Upper lobe of left lung (tissue), 6 donors: Measurements from ENCODE around the gene RAB44. TPM values are rescaled to one million over a fixed set of nuclear protein-coding genes. Genes with fewer than 3 reads are reported as not detected.

Source experiments
- ATAC-seq, 2 donors: fragments of 200-7000 bp; cut with Tn5 transposase; one replicate each; pipeline ENCODE4 v1.9.1; 2022; ENCODE audit warnings: mild to moderate bottlenecking in 2 of 2, moderate library complexity in 2 of 2; ENCODE audit not compliant: low FRiP score in 2 of 2
- DNase-seq, 2 donors: peaks; one replicate each; pipeline ENCODE4 v3.0.0-alpha.2; 2019 to 2020
- H3K27ac ChIP-seq, 4 donors: fragments of 200-600 bp; sonication (generic); one replicate each; pipeline ENCODE4 v1.5.1; 2016 to 2019
- H3K27me3 ChIP-seq, 4 donors: fragments of 200-600 bp; sonication (generic); one replicate each; pipeline ENCODE4 v1.5.1; 2017 to 2019
- H3K36me3 ChIP-seq, 4 donors: fragments of 200-600 bp; sonication (generic); one replicate each; pipeline ENCODE4 v1.5.1; 2016 to 2019
- H3K4me1 ChIP-seq, 4 donors: fragments of 200-600 bp; sonication (generic); one replicate each; pipeline ENCODE4 v1.5.1; 2018 to 2019
- H3K4me3 ChIP-seq, 4 donors: fragments of 200-600 bp; sonication (generic); one replicate each; pipeline ENCODE4 v1.5.1; 2017 to 2019; ENCODE audit warnings: mild to moderate bottlenecking in 2 of 4, moderate library complexity in 1 of 4
- H3K9me3 ChIP-seq, 4 donors: fragments of 200-600 bp; sonication (generic); one replicate each; pipeline ENCODE4 v1.5.1; 2018 to 2019
- EP300 ChIP-seq, 4 donors: sonication (generic); formaldehyde crosslinking; IDR thresholded peaks; one replicate each; pipeline ENCODE4 v1.5.1; 2017; ENCODE audit warnings: antibody characterized with exemption in 4 of 4, control low read depth in 2 of 4
- POLR2A ChIP-seq, 4 donors: fragments of 450-650 bp; IDR thresholded peaks; one replicate each; pipeline ENCODE4 v1.5.1; 2016 to 2017; ENCODE audit warnings: antibody characterized with exemption in 4 of 4, mild to moderate bottlenecking in 2 of 4
- POLR2AphosphoS5 ChIP-seq, 2 donors: sonication (generic); formaldehyde crosslinking; IDR thresholded peaks; one replicate each; pipeline ENCODE4 v1.5.1; 2017; ENCODE audit warnings: antibody characterized with exemption in 2 of 2
- WGBS, 2 donors: methylation state at CpG; one replicate each; pipeline ENCODE4 v1.1.5; 2017 to 2018; 5-methylcytosine and 5-hydroxymethylcytosine counted together
- total RNA-seq, 6 donors: library from RNA; depleted of rRNA in 4 of 6; stranded (reverse); fragments of >200 nt in 4 of 6; gene quantifications; one replicate each; pipeline versions ENCODE4 v1.1.0 to v1.2.1, GENCODE V29; 2016 to 2021
- TF ChIP-seq, protein P1 (sequence below), 6 experiments: fragments of 450-650 bp in 4 of 6; fragments of 200-600 bp in 2 of 6; sonication (generic) in 2 of 6; IDR thresholded peaks; one replicate each; pipeline ENCODE4 v1.5.1; 2016 to 2019; ENCODE audit warnings: antibody characterized with exemption in 6 of 6
- donor health status: DM: no; HTN: no; CAD: no; lungs with moderate emphysema.
- donor health status: DM: no; HTN: yes; CAD: no; lungs with severe emphysema.

The RAB44 gene
- total RNA-seq, 6 donors from 2014 or later = 0.20 to 3.1 (median 1.2) TPM

GRCh38 chr6:36755435-36756348, 58.1 kb downstream of the RAB44 start:
- peak in 1 of 2 donors; percentile 38 for ATAC-seq
- 45 to 54% methylated on average over 15 to 18 of the region's 19 CpGs for WGBS, 2 donors
- peak overlapping the region in 2 of 4 donors; percentile 23 to 48 for H3K27ac ChIP-seq
- TF ChIP-seq POLR2AphosphoS5 (IDR thresholded peaks at IDR 0.05) (peak; percentile 29 to 62), POLR2A (IDR thresholded peaks at IDR 0.05) (no peak), EP300 (IDR thresholded peaks at IDR 0.05) (no peak)
- TF ChIP-seq, protein P1, sequence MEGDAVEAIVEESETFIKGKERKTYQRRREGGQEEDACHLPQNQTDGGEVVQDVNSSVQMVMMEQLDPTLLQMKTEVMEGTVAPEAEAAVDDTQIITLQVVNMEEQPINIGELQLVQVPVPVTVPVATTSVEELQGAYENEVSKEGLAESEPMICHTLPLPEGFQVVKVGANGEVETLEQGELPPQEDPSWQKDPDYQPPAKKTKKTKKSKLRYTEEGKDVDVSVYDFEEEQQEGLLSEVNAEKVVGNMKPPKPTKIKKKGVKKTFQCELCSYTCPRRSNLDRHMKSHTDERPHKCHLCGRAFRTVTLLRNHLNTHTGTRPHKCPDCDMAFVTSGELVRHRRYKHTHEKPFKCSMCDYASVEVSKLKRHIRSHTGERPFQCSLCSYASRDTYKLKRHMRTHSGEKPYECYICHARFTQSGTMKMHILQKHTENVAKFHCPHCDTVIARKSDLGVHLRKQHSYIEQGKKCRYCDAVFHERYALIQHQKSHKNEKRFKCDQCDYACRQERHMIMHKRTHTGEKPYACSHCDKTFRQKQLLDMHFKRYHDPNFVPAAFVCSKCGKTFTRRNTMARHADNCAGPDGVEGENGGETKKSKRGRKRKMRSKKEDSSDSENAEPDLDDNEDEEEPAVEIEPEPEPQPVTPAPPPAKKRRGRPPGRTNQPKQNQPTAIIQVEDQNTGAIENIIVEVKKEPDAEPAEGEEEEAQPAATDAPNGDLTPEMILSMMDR (IDR thresholded peaks at IDR 0.05) = no peak
- peak in 1 of 2 donors; percentile 34 for DNase-seq
- no peaks in the 10 kb centered on the region for H3K36me3 ChIP-seq
- H3K4me3 ChIP-seq = no peak overlapping the region
- H3K4me1 ChIP-seq = peaks cover 18 to 32% (median 26%) of the 10 kb centered on the region in 4 donors
- H3K9me3 ChIP-seq = no peaks in the 10 kb centered on the region
- no peaks in the 10 kb centered on the region for H3K27me3 ChIP-seq

GRCh38 chr6:36756786-36757185, 59.2 kb downstream of the RAB44 start:
- H3K27ac ChIP-seq = no peak overlapping the region
- DNase-seq = no peak
- H3K36me3 ChIP-seq = no peaks in the 10 kb centered on the region
- H3K9me3 ChIP-seq = no peaks in the 10 kb centered on the region
- H3K4me3 ChIP-seq = peak overlapping the region in 1 of 4 donors; percentile 10
- H3K4me1 ChIP-seq = peaks cover 18 to 32% (median 26%) of the 10 kb centered on the region in 4 donors
- WGBS, 2 donors = 78 to 84% methylated on average over 5 to 8 of the region's 8 CpGs
- TF ChIP-seq, protein P1 (IDR thresholded peaks at IDR 0.05) = no peak
- no peak for TF ChIP-seq EP300 (IDR thresholded peaks at IDR 0.05)
- TF ChIP-seq POLR2A (IDR thresholded peaks at IDR 0.05) = no peak
- no peak for TF ChIP-seq POLR2AphosphoS5 (IDR thresholded peaks at IDR 0.05)
- ATAC-seq = no peak
- H3K27me3 ChIP-seq = no peaks in the 10 kb centered on the region

- TF ChIP-seq EP300 (IDR thresholded peaks at IDR 0.05) (no peak), POLR2AphosphoS5 (IDR thresholded peaks at IDR 0.05) (no peak), POLR2A (IDR thresholded peaks at IDR 0.05) (no peak)
- TF ChIP-seq, protein P1 (IDR thresholded peaks at IDR 0.05) = no peak
- Histone ChIP-seq H3K27me3 (no peaks in the 10 kb centered on the region), H3K4me3 (no peak overlapping the region), H3K9me3 (no peaks in the 10 kb centered on the region), H3K27ac (no peak overlapping the region), H3K36me3 (no peaks in the 10 kb centered on the region), H3K4me1 (peaks cover 16 to 29% (median 22%) of the 10 kb centered on the region in 4 donors)
- DNase-seq (no peak), ATAC-seq (no peak)
- 61 to 72% methylated on average over 4 of the region's 4 CpGs for WGBS, 2 donors
Observed at GRCh38 chr6:36757206-36757605, 59.6 kb downstream of the RAB44 start.

DNA sequence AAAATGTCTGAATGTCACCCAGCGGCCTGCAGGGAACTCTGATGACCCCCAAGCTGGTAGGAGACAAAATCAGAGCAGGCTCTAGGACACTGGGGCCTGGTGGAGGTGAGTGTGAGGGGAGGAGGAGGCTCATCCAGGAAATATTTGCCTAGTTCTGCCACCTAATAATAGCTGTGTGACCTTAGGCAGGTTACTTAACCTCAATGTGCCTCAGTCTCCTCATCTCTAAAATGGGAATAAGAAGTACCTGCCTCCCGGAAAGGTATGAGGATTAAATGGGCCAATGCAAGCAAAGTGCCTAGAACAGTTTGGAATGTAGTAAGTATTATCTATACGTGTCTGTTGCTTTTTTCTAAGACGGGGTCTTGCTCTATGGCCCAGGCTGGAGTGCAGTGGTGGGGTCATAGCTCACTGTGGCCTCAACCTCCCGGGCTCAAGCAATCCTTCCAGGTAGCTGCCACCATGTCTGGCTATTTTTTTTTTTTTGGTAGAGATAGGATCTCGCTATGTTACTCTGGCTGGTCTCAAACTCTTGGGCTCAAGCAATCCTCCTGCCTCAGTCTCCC, 60.4 kb downstream of the RAB44 start:
- H3K4me1 ChIP-seq = peaks cover 14 to 21% (median 17%) of the 10 kb centered on the region in 4 donors

More for the DNA sequence above, 60.4 kb downstream of the RAB44 start:
- H3K27ac ChIP-seq = no peak overlapping the region
- 82 to 85% methylated on average over 6 of the region's 6 CpGs for WGBS, 2 donors
- TF ChIP-seq POLR2AphosphoS5 (IDR thresholded peaks at IDR 0.05) = no peak
- TF ChIP-seq, protein P1 (IDR thresholded peaks at IDR 0.05) = no peak
- TF ChIP-seq EP300 (IDR thresholded peaks at IDR 0.05) = no peak
- no peaks in the 10 kb centered on the region for H3K36me3 ChIP-seq
- no peaks in the 10 kb centered on the region for H3K9me3 ChIP-seq
- no peaks in the 10 kb centered on the region for H3K27me3 ChIP-seq
- no peak overlapping the region for H3K4me3 ChIP-seq
- DNase-seq (no peak), ATAC-seq (no peak)
